BJ (cell line): Measurements from ENCODE around the gene ZC3HAV1L. TPM values are rescaled to one million over a fixed set of nuclear protein-coding genes. Genes with fewer than 3 reads are reported as not detected.

Experiments used
- CTCF ChIA-PET: fragments of 350-600 bp; formaldehyde crosslinking; extraction: SDS; loops from one replicate; lab custom pipeline; 2021; ENCODE audit warnings: antibody characterized with exemption, inconsistent platforms; lab: Yijun Ruan, JAX
- POLR2A ChIA-PET: fragments of 300-600 bp; sonication (Branson Sonifier 250); formaldehyde crosslinking; extraction: SDS; loops from one replicate; lab custom pipeline; 2021; ENCODE audit warnings: antibody characterized with exemption; lab: Charles Lee
- DNase-seq: peaks from one replicate; pipeline ENCODE4 v3.0.0-alpha.2; 2011; ENCODE audit warnings: low read depth
- H3K27me3 ChIP-seq: 2 replicates; pipeline ENCODE4 v1.6.0; 2011; ENCODE audit warnings: low read length; ENCODE audit not compliant: control insufficient read depth, insufficient read depth
- H3K36me3 ChIP-seq: 2 replicates; pipeline ENCODE4 v1.5.1; 2011; ENCODE audit warnings: low read length; ENCODE audit not compliant: control insufficient read depth, insufficient read depth
- H3K4me3 ChIP-seq: 2 replicates; pipeline ENCODE4 v1.5.1; 2011; ENCODE audit warnings: low read depth, mild to moderate bottlenecking, control low read depth, low read length
- polyA plus RNA-seq: library from polyadenylated mRNA; depleted of rRNA; stranded (reverse); fragments of >200 nt; gene quantifications from 2 replicates; pipeline ENCODE4 v1.2.3, GENCODE V29; 2011
- TF ChIP-seq, protein P1 (sequence below): IDR thresholded peaks from 2 replicates; pipeline ENCODE4 v1.5.1; 2011; ENCODE audit warnings: low read depth, mild to moderate bottlenecking, control low read depth, inconsistent platforms, low read length, moderate library complexity; ENCODE audit not compliant: insufficient read depth

The ZC3HAV1L gene
- polyA plus RNA-seq, 1 experiment: 7.6 TPM

DNA sequence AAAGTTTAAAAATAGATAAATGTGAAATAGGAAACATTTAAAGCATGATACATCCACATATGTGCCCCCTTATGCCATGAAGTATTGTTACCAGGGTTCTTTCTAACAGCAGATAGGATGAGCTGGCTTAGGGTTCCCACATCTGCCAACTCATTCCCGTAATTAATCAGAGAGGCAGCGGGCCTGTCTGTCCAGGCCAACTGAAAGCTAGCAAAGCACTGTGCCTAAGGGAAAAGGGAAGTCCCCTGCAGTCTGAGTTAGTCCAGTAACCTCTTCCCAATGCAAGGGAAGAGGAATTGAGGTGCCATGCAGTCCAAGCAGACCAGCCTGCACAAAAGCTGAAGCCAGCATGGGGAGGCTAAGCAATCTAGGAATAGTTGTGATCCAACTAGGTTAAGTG, 18.3 kb upstream of the ZC3HAV1L start:
- CTCF ChIA-PET: interaction anchor here (0.9 to 1.4 kb wide), 2 partner anchors 10 to 36 kb away, joined by 4 to 7 read pairs; no protein-coding TSS in a partner anchor
- peaks cover 8% of the 10 kb centered on the region for H3K36me3 ChIP-seq
- POLR2A ChIA-PET: no interaction called here
- DNase-seq: no peak
- TF ChIP-seq, protein P1, sequence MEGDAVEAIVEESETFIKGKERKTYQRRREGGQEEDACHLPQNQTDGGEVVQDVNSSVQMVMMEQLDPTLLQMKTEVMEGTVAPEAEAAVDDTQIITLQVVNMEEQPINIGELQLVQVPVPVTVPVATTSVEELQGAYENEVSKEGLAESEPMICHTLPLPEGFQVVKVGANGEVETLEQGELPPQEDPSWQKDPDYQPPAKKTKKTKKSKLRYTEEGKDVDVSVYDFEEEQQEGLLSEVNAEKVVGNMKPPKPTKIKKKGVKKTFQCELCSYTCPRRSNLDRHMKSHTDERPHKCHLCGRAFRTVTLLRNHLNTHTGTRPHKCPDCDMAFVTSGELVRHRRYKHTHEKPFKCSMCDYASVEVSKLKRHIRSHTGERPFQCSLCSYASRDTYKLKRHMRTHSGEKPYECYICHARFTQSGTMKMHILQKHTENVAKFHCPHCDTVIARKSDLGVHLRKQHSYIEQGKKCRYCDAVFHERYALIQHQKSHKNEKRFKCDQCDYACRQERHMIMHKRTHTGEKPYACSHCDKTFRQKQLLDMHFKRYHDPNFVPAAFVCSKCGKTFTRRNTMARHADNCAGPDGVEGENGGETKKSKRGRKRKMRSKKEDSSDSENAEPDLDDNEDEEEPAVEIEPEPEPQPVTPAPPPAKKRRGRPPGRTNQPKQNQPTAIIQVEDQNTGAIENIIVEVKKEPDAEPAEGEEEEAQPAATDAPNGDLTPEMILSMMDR: no peak
- H3K4me3 ChIP-seq: no peak overlapping the region
- no peaks in the 10 kb centered on the region for H3K27me3 ChIP-seq

DNA sequence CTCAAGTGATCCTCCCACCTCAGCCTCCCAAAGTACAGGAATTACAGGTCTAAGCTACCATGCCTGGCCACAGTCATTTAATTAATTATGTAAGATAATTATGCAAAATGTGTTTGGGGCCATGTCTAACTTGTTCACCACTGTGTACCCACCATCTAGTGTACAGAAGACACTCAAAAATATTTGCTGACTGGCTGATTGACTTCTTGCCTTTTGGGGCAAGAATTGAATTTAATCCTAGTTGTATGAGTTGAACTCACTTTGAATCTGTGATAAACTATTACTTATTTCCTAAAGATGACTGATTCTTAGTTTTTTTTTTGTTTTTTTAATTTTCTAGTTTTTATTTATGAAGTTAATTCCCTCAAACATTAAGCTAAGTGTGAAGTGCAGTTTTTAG, 15.8 kb upstream of the ZC3HAV1L start:
- Histone ChIP-seq H3K27me3 (no peaks in the 10 kb centered on the region), H3K36me3 (peaks cover 6% of the 10 kb centered on the region), H3K4me3 (no peak overlapping the region)
- no peak for DNase-seq
- ChIA-PET CTCF (interaction anchor here (0.6 to 1.7 kb wide), 2 partner anchors 205 to 294 kb away, joined by 3 read pairs; no protein-coding TSS in a partner anchor), POLR2A (interaction anchor here (0.7 kb wide), 1 partner anchor 178 kb away, joined by 3 read pairs; no protein-coding TSS in a partner anchor)
- TF ChIP-seq, protein P1: no peak

DNA sequence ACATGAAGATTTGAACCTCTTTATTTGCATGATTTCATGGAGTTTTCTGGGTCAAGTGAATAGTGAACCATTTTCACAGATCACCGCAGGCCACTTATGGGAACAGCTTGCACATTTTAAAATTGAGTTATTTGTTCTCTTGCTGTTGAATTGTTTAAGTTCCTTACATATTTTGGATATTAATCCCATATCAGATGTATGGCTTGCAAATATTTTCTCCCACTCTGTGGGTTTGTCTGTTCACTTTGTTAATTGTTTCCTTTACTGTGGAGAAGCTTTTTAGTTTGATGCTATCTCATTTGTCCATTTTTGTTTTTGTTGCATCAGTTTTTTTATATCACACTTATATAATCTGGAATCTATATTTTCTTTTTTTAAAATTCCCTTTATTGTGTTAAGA, 14.1 kb upstream of the ZC3HAV1L start:
- POLR2A ChIA-PET: no interaction called here
- peaks cover 8% of the 10 kb centered on the region for H3K36me3 ChIP-seq

DNA sequence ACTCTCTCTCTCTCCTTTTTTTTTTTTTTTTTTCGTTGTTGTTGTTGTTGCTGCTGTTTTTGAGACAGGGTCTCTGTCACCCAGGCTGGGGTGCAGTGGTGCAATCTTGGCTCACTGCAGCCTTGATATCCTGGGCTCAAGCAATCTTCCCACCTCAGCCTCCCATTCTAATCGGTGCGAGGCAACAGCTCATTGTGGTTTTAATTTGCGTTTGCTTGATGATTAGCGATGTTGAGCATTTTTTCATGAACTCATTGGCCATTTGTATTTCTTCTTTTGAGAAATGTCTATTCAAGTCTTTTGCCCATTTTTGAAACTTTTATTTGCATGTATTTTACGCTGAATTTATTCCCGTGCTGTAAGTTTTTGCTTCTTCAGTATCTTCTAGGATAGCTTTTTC, 13.3 kb upstream of the ZC3HAV1L start:
- TF ChIP-seq, protein P1: no peak
- no peak overlapping the region for H3K4me3 ChIP-seq
- CTCF ChIA-PET: interaction anchor here (1.9 kb wide), 1 partner anchor 163 kb away, joined by 5 read pairs; no protein-coding TSS in a partner anchor
- POLR2A ChIA-PET: no interaction called here
- no peak for DNase-seq
- H3K36me3 ChIP-seq: peaks cover 6% of the 10 kb centered on the region
- H3K27me3 ChIP-seq: no peaks in the 10 kb centered on the region

More for the DNA sequence above, 14.1 kb upstream of the ZC3HAV1L start:
- Histone ChIP-seq H3K4me3 (no peak overlapping the region), H3K27me3 (no peaks in the 10 kb centered on the region)
- CTCF ChIA-PET: interaction anchor here (1.9 kb wide), 1 partner anchor 164 kb away, joined by 5 read pairs; no protein-coding TSS in a partner anchor
- TF ChIP-seq, protein P1: no peak
- DNase-seq: no peak

DNA sequence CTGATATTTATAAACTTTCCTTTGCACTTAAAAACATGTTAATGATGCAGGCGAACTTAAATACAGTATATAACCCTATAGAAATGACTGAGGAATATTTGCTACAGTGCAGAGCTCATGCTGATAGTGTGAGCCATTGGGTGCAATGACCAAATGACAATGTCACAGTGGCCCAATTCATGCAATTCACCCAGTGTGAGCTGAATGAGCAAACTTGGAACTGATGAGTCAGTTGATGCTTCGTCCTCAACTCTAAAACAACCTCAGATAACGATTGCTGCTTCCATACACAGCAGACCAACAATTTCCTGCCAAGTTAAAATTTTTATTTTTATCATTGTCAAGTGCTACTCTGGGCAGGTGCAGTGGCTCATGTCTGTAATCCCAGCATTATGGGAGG, 12.1 kb upstream of the ZC3HAV1L start:
- DNase-seq: no peak
- POLR2A ChIA-PET: no interaction called here
- peaks cover 5% of the 10 kb centered on the region for H3K36me3 ChIP-seq
- no peak overlapping the region for H3K4me3 ChIP-seq
- H3K27me3 ChIP-seq: no peaks in the 10 kb centered on the region
- TF ChIP-seq, protein P1: no peak
- CTCF ChIA-PET: no interaction called here
